HCT116 (cell line): ENCODE measurements around the gene AOC2.

Experiments used
- CTCF ChIP-seq, 3 experiments: fragments of 200-600 bp in 1 of 3; sonication (generic) in 1 of 3; IDR thresholded peaks in 2 of 3; conservative IDR thresholded peaks in 1 of 3; 2 replicates each; pipeline ENCODE4 v1.5.1; 2012 to 2017; ENCODE audit warnings: low read depth in 2 of 3, low read length in 2 of 3, antibody characterized with exemption in 1 of 3, borderline replicate concordance in 1 of 3, control low read depth in 1 of 3, mild to moderate bottlenecking in 1 of 3, mixed read lengths in 1 of 3, mixed run types in 1 of 3, moderate library complexity in 1 of 3; ENCODE audit not compliant: insufficient read depth in 1 of 3
- EZH2 ChIP-seq: fragments of 200-600 bp; sonication (generic); IDR thresholded peaks from 2 replicates; pipeline ENCODE4 v1.6.1; 2017; ENCODE audit warnings: antibody characterized with exemption, mixed run types
- EZH2phosphoT487 ChIP-seq: fragments of 200-600 bp; IDR thresholded peaks from 2 replicates; pipeline ENCODE4 v1.6.1; 2018; ENCODE audit warnings: antibody characterized with exemption, borderline replicate concordance
- POLR2A ChIP-seq: IDR thresholded peaks from 2 replicates; pipeline ENCODE4 v1.7.0; 2011; ENCODE audit warnings: borderline replicate concordance; ENCODE audit not compliant: insufficient read depth, insufficient read length; ENCODE audit errors: extremely low read depth
- POLR2AphosphoS5 ChIP-seq: IDR thresholded peaks from 2 replicates; pipeline ENCODE4 v1.6.1; 2011; ENCODE audit warnings: mild to moderate bottlenecking, low read depth, low read length, moderate library complexity
- RAD21 ChIP-seq: IDR thresholded peaks from 2 replicates; pipeline ENCODE4 v1.6.1; 2012; ENCODE audit warnings: low read depth, mild to moderate bottlenecking
- REST ChIP-seq: IDR thresholded peaks from 2 replicates; pipeline ENCODE4 v1.6.1; 2012; ENCODE audit warnings: low read depth
- SIN3A ChIP-seq: IDR thresholded peaks from 2 replicates; pipeline ENCODE4 v1.6.1; 2012; ENCODE audit warnings: low read depth
- SRF ChIP-seq: IDR thresholded peaks from 2 replicates; pipeline ENCODE4 v1.6.1; 2012; ENCODE audit warnings: low read depth
- YY1 ChIP-seq: IDR thresholded peaks from 2 replicates; pipeline ENCODE4 v1.6.1; 2011; ENCODE audit warnings: low read length, low read depth, moderate library complexity, mild to moderate bottlenecking; ENCODE audit not compliant: insufficient replicate concordance; ENCODE audit errors: extremely low read depth
- ZNF274 ChIP-seq: fragments of 200-500 bp; sonication (Bioruptor generic); IDR thresholded peaks from 2 replicates; pipeline ENCODE4 v1.6.1; 2014; ENCODE audit warnings: mild to moderate bottlenecking, low read depth, low read length, inconsistent platforms

- TF ChIP-seq CTCF (IDR thresholded peaks at IDR 0.05 in 2 of 3, conservative IDR thresholded peaks at IDR 0.05 in 1 of 3; ENCODE audit: borderline replicate concordance in 1 of 3, insufficient read depth in 1 of 3, low read depth in 2 of 3, low read length in 2 of 3), result no peak
- no peak for TF ChIP-seq POLR2A
- TF ChIP-seq POLR2AphosphoS5, result no peak
- no peak for TF ChIP-seq REST
- no peak for TF ChIP-seq RAD21
- TF ChIP-seq SIN3A, result no peak
- TF ChIP-seq EZH2, result no peak
- TF ChIP-seq SRF, result no peak
- no peak for TF ChIP-seq YY1
- no peak for TF ChIP-seq EZH2phosphoT487
- TF ChIP-seq ZNF274, result no peak
Observed at GRCh38 chr17:42857389-42857788, 13.0 kb downstream of the AOC2 start.
